ENCODE measurements around the gene GMDS. TPM values are rescaled to one million over a fixed set of nuclear protein-coding genes. Genes with fewer than 3 reads are reported as not detected.

The GMDS gene
- total RNA-seq, 1 donor from 2014 or later = 30.1 TPM

DNA sequence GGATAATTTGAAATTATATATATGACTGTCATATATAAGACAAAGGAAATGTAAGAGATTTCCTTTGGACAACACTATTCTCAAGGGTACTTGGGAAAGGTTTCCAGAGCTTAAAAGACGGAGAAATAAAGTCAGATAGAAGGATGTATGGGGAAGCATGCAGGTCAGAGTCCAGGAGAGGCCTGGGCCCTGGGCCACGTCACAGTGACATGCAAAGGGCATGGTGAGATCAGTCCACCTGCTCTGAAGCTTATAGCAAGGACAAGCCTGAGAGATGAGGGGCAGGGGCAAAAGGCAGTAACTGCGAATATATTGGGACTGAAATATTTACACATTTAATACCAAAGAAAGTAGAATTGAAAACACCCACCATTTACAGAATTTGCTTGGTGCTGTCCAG is 24.6 kb upstream of the GMDS start:
- DNase-seq (no peak), ATAC-seq (ENCODE audit: low read depth) (no peak)
- ChIA-PET CTCF (no interaction called here), POLR2A (no interaction called here)
- H3K9me3 Mint-ChIP-seq = peaks cover 3% of the 10 kb centered on the region
- intact Hi-C loops (cut with micrococcal nuclease) = no loop called here
- no peak overlapping the region for H3K27ac Mint-ChIP-seq
- no peaks in the 10 kb centered on the region for H3K27me3 Mint-ChIP-seq
- TF ChIP-seq, protein P1, sequence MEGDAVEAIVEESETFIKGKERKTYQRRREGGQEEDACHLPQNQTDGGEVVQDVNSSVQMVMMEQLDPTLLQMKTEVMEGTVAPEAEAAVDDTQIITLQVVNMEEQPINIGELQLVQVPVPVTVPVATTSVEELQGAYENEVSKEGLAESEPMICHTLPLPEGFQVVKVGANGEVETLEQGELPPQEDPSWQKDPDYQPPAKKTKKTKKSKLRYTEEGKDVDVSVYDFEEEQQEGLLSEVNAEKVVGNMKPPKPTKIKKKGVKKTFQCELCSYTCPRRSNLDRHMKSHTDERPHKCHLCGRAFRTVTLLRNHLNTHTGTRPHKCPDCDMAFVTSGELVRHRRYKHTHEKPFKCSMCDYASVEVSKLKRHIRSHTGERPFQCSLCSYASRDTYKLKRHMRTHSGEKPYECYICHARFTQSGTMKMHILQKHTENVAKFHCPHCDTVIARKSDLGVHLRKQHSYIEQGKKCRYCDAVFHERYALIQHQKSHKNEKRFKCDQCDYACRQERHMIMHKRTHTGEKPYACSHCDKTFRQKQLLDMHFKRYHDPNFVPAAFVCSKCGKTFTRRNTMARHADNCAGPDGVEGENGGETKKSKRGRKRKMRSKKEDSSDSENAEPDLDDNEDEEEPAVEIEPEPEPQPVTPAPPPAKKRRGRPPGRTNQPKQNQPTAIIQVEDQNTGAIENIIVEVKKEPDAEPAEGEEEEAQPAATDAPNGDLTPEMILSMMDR (IDR thresholded peaks at IDR 0.05) = no peak
- peaks cover 70% of the 10 kb centered on the region for H3K36me3 Mint-ChIP-seq (ENCODE audit: low read depth)
- H3K4me3 Mint-ChIP-seq = no peak overlapping the region
- no peaks in the 10 kb centered on the region for H3K4me1 Mint-ChIP-seq

- ChIA-PET CTCF (no interaction called here), POLR2A (no interaction called here)
- H3K27me3 Mint-ChIP-seq = no peaks in the 10 kb centered on the region
- H3K4me3 Mint-ChIP-seq = no peak overlapping the region
- intact Hi-C loops (cut with micrococcal nuclease) = no loop called here
- peaks cover 57% of the 10 kb centered on the region for H3K36me3 Mint-ChIP-seq (ENCODE audit: low read depth)
- H3K27ac Mint-ChIP-seq = no peak overlapping the region
- ATAC-seq (ENCODE audit: low read depth) (no peak), DNase-seq (no peak)
- H3K9me3 Mint-ChIP-seq = no peaks in the 10 kb centered on the region
- no peaks in the 10 kb centered on the region for H3K4me1 Mint-ChIP-seq
- TF ChIP-seq, protein P1 (IDR thresholded peaks at IDR 0.05) = no peak
Observed at GRCh38 chr6:2266841-2267240, 21.4 kb upstream of the GMDS start.

- CTCF ChIA-PET = no interaction called here
- H3K4me3 Mint-ChIP-seq = no peak overlapping the region
- no peak for ATAC-seq (ENCODE audit: low read depth)
- no peaks in the 10 kb centered on the region for H3K9me3 Mint-ChIP-seq
- H3K4me1 Mint-ChIP-seq = no peaks in the 10 kb centered on the region
- H3K27ac Mint-ChIP-seq = no peak overlapping the region
- TF ChIP-seq, protein P1 (IDR thresholded peaks at IDR 0.05) = no peak
- POLR2A ChIA-PET = no interaction called here
- no peak for DNase-seq
- intact Hi-C loops (cut with micrococcal nuclease) = no loop called here
- no peaks in the 10 kb centered on the region for H3K27me3 Mint-ChIP-seq
- peaks cover 53% of the 10 kb centered on the region for H3K36me3 Mint-ChIP-seq (ENCODE audit: low read depth)
Observed at GRCh38 chr6:2266031-2266795, 20.8 kb upstream of the GMDS start.

DNA sequence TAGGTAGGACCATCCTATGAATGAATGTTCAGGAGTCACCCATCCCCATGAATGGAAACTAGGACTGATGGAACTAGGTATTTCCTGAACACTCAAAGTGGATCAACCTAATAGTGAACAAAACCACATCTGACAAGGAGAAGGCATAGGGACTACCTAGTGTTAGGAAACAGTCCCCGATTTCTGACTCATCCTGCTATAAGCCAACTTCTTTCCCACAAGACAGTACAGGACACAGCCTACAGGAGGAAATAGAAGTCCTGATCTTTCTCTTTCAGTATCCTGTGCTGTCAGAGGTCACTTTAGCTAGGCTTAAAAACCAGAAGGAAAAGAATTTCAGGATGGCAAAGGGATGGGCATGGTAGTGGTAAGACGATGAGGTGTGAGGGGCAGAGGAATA is 19.5 kb upstream of the GMDS start:
- no peaks in the 10 kb centered on the region for H3K4me1 Mint-ChIP-seq

DNA sequence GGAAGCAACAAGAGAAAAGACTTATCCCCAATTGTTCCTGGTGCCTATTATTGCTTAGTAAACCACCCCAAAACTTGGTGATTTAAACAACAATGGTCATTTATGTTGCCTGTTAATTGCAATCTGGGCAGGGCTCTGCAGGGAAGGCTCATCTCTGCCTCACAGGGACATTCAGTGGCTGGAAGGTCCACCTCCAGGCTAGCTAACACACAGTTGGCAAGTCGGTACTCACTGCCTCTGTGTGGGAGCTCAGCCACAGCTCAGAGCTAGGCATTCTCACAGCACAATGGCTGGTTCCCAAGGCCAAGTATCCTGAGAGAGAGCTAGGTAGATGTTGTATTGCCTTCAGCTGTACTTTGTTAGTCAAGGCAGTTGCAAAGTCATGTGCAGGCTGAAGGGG is 18.5 kb upstream of the GMDS start:
- Mint-ChIP-seq H3K36me3 (ENCODE audit: low read depth) (peaks cover 43% of the 10 kb centered on the region), H3K4me3 (no peak overlapping the region), H3K27me3 (no peaks in the 10 kb centered on the region), H3K27ac (no peak overlapping the region), H3K9me3 (no peaks in the 10 kb centered on the region), H3K4me1 (no peaks in the 10 kb centered on the region)
- ChIA-PET CTCF (no interaction called here), POLR2A (no interaction called here)
- intact Hi-C loops (cut with micrococcal nuclease) = no loop called here
- DNase-seq (no peak), ATAC-seq (ENCODE audit: low read depth) (no peak)
- TF ChIP-seq, protein P1 (IDR thresholded peaks at IDR 0.05) = no peak

More for the DNA sequence above, 19.5 kb upstream of the GMDS start:
- intact Hi-C loops (cut with micrococcal nuclease) = no loop called here
- H3K27ac Mint-ChIP-seq = no peak overlapping the region
- no peaks in the 10 kb centered on the region for H3K27me3 Mint-ChIP-seq
- TF ChIP-seq, protein P1 (IDR thresholded peaks at IDR 0.05) = no peak
- DNase-seq (no peak), ATAC-seq (ENCODE audit: low read depth) (no peak)
- CTCF ChIA-PET = no interaction called here
- no peaks in the 10 kb centered on the region for H3K9me3 Mint-ChIP-seq
- peaks cover 40% of the 10 kb centered on the region for H3K36me3 Mint-ChIP-seq (ENCODE audit: low read depth)
- no peak overlapping the region for H3K4me3 Mint-ChIP-seq
- POLR2A ChIA-PET = no interaction called here
